GM12892 (cell line): Measurements from ENCODE around the gene NT5C2.

Source experiments
- POLR2A ChIP-seq: IDR thresholded peaks from 2 replicates; pipeline ENCODE4 v1.6.1; 2011; ENCODE audit warnings: low read depth, low read length, control low read depth
- POLR2AphosphoS5 ChIP-seq: IDR thresholded peaks from 2 replicates; pipeline ENCODE4 v1.6.1; 2011; ENCODE audit warnings: low read depth, low read length, control low read depth
- TAF1 ChIP-seq: IDR thresholded peaks from 2 replicates; pipeline ENCODE4 v1.6.1; 2011; ENCODE audit warnings: low read depth, mild to moderate bottlenecking, control low read depth, low read length, borderline replicate concordance

DNA sequence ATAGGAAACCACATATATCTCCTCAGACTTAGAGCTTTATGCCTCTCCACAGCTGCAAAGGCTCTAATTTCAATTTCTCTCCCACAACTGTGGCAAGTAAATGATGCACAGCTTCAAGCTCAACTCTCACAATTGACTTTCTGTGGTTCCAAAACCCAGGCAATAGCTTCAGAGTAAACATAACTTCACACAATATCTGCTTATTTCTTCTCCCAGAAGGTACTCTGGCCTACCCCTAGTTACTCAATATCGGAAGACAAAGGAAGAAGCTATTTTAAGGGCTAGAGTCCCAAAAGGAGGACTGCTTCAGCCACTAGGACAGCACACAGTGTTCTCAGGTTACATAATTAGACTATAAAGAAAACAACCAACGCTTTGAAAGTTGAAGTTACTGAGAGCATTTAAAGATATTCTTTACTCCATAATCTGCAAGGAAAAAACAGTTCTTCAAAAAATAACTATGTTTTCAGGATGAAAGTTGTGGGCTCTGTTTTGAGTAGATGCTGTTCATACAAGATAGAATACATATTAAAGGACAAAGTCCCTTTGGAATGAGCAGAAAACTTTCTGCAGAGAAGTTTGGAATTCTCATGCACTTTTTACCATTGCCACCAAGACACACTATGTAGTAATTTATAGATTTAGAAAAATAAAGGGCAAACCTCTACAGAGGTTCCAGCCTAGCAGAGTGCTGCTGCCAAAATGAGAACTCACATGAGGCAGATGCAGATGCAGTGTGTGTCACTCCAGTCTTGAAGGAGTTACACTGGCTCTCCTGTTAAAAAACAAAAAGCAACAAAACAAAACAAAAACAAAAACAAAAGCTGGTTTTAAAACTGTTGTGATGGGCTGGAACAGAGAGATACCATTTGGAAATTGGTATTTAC, 81.8 kb downstream of the NT5C2 start:
- TF ChIP-seq POLR2A: no peak
- no peak for TF ChIP-seq TAF1
- no peak for TF ChIP-seq POLR2AphosphoS5
